IMR-90 (cell line): ENCODE data around the gene SECTM1.

ENCODE experiments used
- CEBPB ChIP-seq: IDR thresholded peaks from 2 replicates; pipeline ENCODE4 v1.6.1; 2012; ENCODE audit warnings: low read depth, low read length, improper control_type of control experiment
- CTCF ChIP-seq: conservative IDR thresholded peaks from 2 replicates; pipeline ENCODE4 v1.5.1; 2012; ENCODE audit warnings: mild to moderate bottlenecking, low read depth, low read length, improper control_type of control experiment
- ELK1 ChIP-seq: fragments of 150-350 bp; IDR thresholded peaks from 2 replicates; pipeline ENCODE4 v1.6.1; 2016; ENCODE audit warnings: low read depth, mild to moderate bottlenecking, low read length, moderate library complexity, borderline replicate concordance
- FOS ChIP-seq: fragments of 150-350 bp; IDR thresholded peaks from 2 replicates; pipeline ENCODE4 v1.6.1; 2016; ENCODE audit warnings: low read depth, low read length
- POLR2A ChIP-seq: IDR thresholded peaks from 2 replicates; pipeline ENCODE4 v1.6.1; 2012; ENCODE audit warnings: mild to moderate bottlenecking, low read depth, low read length
- USF2 ChIP-seq: fragments of 150-350 bp; IDR thresholded peaks from 2 replicates; pipeline ENCODE4 v1.6.1; 2017; ENCODE audit warnings: mild to moderate bottlenecking, antibody characterized with exemption, low read length, low read depth

GRCh38 chr17:82365606-82366295 is 32.2 kb upstream of the SECTM1 start:
- TF ChIP-seq CTCF (no peak), POLR2A (no peak), ELK1 (no peak), CEBPB (no peak), USF2 (no peak), FOS (no peak)
